H9 (cell line): ENCODE data around the gene GPR42. TPM values are rescaled to one million over a fixed set of nuclear protein-coding genes. Genes with fewer than 3 reads are reported as not detected.

ENCODE experiments used
- DNase-seq: peaks from one replicate; pipeline ENCODE4 v3.0.0-alpha.2; 2017
- H2AFZ ChIP-seq: one replicate; pipeline ENCODE4 v1.6.1; 2013; ENCODE audit warnings: mild to moderate bottlenecking, low read length, control low read depth, moderate library complexity
- H2AK5ac ChIP-seq: 2 replicates; pipeline ENCODE4 v1.6.1; 2013; ENCODE audit warnings: low read length, control low read depth, mixed read lengths; ENCODE audit not compliant: insufficient read length
- H2BK120ac ChIP-seq: one replicate; pipeline ENCODE4 v1.6.1; 2013; ENCODE audit warnings: low read depth, mild to moderate bottlenecking, low read length, control low read depth, inconsistent platforms; ENCODE audit not compliant: poor library complexity, severe bottlenecking
- H2BK12ac ChIP-seq: 2 replicates; pipeline ENCODE4 v1.6.1; 2013; ENCODE audit warnings: low read length, control low read depth, mixed read lengths, low read depth; ENCODE audit not compliant: insufficient read length
- H2BK15ac ChIP-seq: 2 replicates; pipeline ENCODE4 v1.6.1; 2013; ENCODE audit warnings: low read depth, low read length, control low read depth
- H2BK20ac ChIP-seq: one replicate; pipeline ENCODE4 v1.6.1; 2013; ENCODE audit warnings: low read depth, mild to moderate bottlenecking, low read length, control low read depth, inconsistent platforms; ENCODE audit not compliant: poor library complexity, severe bottlenecking
- H2BK5ac ChIP-seq: 2 replicates; pipeline ENCODE4 v1.6.1; 2013; ENCODE audit warnings: low read length, control low read depth, mixed read lengths; ENCODE audit not compliant: insufficient read length
- H3K14ac ChIP-seq: 2 replicates; pipeline ENCODE4 v1.6.1; 2013; ENCODE audit warnings: low read length, control low read depth; ENCODE audit not compliant: insufficient read depth
- H3K18ac ChIP-seq: 2 replicates; pipeline ENCODE4 v1.6.1; 2013; ENCODE audit warnings: low read depth, mild to moderate bottlenecking, mixed read lengths, low read length, control low read depth; ENCODE audit not compliant: insufficient read length
- H3K23ac ChIP-seq: 2 replicates; pipeline ENCODE4 v1.6.1; 2013; ENCODE audit warnings: low read length, control low read depth, mixed read lengths, low read depth; ENCODE audit not compliant: insufficient read length
- H3K23me2 ChIP-seq: 2 replicates; pipeline ENCODE4 v1.6.1; 2013; ENCODE audit warnings: low read depth, mild to moderate bottlenecking, mixed read lengths, low read length, control low read depth; ENCODE audit not compliant: insufficient read length, poor library complexity, severe bottlenecking
- H3K27ac ChIP-seq: 2 replicates; pipeline ENCODE4 v1.5.1; 2013; ENCODE audit warnings: low read length, control low read depth, mixed read lengths, low read depth; ENCODE audit not compliant: insufficient read length
- H3K27me3 ChIP-seq: 2 replicates; pipeline ENCODE4 v1.6.1; 2013; ENCODE audit warnings: low read length, control low read depth, inconsistent platforms; ENCODE audit not compliant: insufficient read depth
- H3K4ac ChIP-seq: 2 replicates; pipeline ENCODE4 v1.6.1; 2013; ENCODE audit warnings: low read depth, mild to moderate bottlenecking, control low read depth, inconsistent platforms, low read length, moderate library complexity
- H3K4me1 ChIP-seq: 2 replicates; pipeline ENCODE4 v1.6.1; 2013; ENCODE audit warnings: low read length, control low read depth, inconsistent platforms; ENCODE audit not compliant: insufficient read depth
- H3K4me2 ChIP-seq: 2 replicates; pipeline ENCODE4 v1.6.1; 2013; ENCODE audit warnings: low read length, control low read depth, mixed read lengths; ENCODE audit not compliant: insufficient read length, insufficient read depth
- H3K56ac ChIP-seq: 2 replicates; pipeline ENCODE4 v1.6.1; 2013; ENCODE audit warnings: low read depth, mild to moderate bottlenecking, mixed read lengths, low read length, control low read depth; ENCODE audit not compliant: insufficient read length
- H3K79me1 ChIP-seq: 2 replicates; pipeline ENCODE4 v1.6.1; 2013; ENCODE audit warnings: low read depth, mild to moderate bottlenecking, moderate library complexity, low read length, control low read depth, inconsistent platforms; ENCODE audit not compliant: insufficient read depth, poor library complexity, severe bottlenecking
- H3K79me2 ChIP-seq: 2 replicates; pipeline ENCODE4 v1.6.1; 2013; ENCODE audit warnings: low read length, control low read depth, inconsistent platforms; ENCODE audit not compliant: insufficient read depth
- H3K9ac ChIP-seq: 2 replicates; pipeline ENCODE4 v1.6.1; 2013; ENCODE audit warnings: low read length, control low read depth, mixed read lengths; ENCODE audit not compliant: insufficient read length; ENCODE audit errors: extremely low read depth
- H3K9me3 ChIP-seq: one replicate; pipeline ENCODE4 v1.6.1; 2013; ENCODE audit warnings: low read depth, low read length, inconsistent platforms; ENCODE audit not compliant: control insufficient read depth
- H3T11ph ChIP-seq: one replicate; pipeline ENCODE4 v1.6.1; 2013; ENCODE audit warnings: mild to moderate bottlenecking, low read length, control low read depth, inconsistent platforms
- H4K20me1 ChIP-seq: one replicate; pipeline ENCODE4 v1.6.1; 2013; ENCODE audit not compliant: control insufficient read depth, insufficient read length, insufficient read depth
- H4K5ac ChIP-seq: 2 replicates; pipeline ENCODE4 v1.6.1; 2013; ENCODE audit warnings: low read depth, mild to moderate bottlenecking, mixed read lengths, low read length, control low read depth; ENCODE audit not compliant: insufficient read length
- H4K8ac ChIP-seq: replicated peaks from 2 replicates; pipeline ENCODE4 v1.6.1; 2013; ENCODE audit warnings: low read length, control low read depth, mixed read lengths, low read depth; ENCODE audit not compliant: insufficient read length
- H4K91ac ChIP-seq: 2 replicates; pipeline ENCODE4 v1.6.1; 2013; ENCODE audit warnings: low read depth, mild to moderate bottlenecking, moderate library complexity, mixed read lengths, low read length, control low read depth; ENCODE audit not compliant: insufficient read length
- H3K27ac Mint-ChIP-seq, 3 experiments: 2 replicates in 2 of 3; 3 replicates in 1 of 3; pipeline ENCODE4 v1.8.0; 2020 to 2021; ENCODE audit warnings: mixed read lengths in 3 of 3, mild to moderate bottlenecking in 1 of 3, moderate library complexity in 1 of 3
- H3K27me3 Mint-ChIP-seq: 2 replicates; pipeline ENCODE4 v1.8.0; 2021; ENCODE audit warnings: low read depth, mild to moderate bottlenecking, moderate library complexity, mixed read lengths
- H3K36me3 Mint-ChIP-seq, 3 experiments: 2 replicates in 2 of 3; 3 replicates in 1 of 3; pipeline ENCODE4 v1.8.0; 2020 to 2021; ENCODE audit warnings: low read depth in 3 of 3, mixed read lengths in 3 of 3; ENCODE audit not compliant: insufficient read depth in 1 of 3
- H3K4me1 Mint-ChIP-seq, 2 experiments: 2 replicates each; pipeline ENCODE4 v1.8.0; 2020; ENCODE audit warnings: mixed read lengths in 2 of 2
- H3K4me3 Mint-ChIP-seq, 2 experiments: 2 replicates in 1 of 2; 3 replicates in 1 of 2; pipeline ENCODE4 v1.8.0; 2020 to 2021; ENCODE audit warnings: mild to moderate bottlenecking in 2 of 2, mixed read lengths in 2 of 2, moderate library complexity in 1 of 2
- H3K9me3 Mint-ChIP-seq, 2 experiments: 2 replicates in 1 of 2; 3 replicates in 1 of 2; pipeline ENCODE4 v1.8.0; 2020; ENCODE audit warnings: mild to moderate bottlenecking in 2 of 2, mixed read lengths in 2 of 2, moderate library complexity in 1 of 2
- CTCF ChIP-seq: fragments of 200-600 bp; sonication (generic); conservative IDR thresholded peaks from 3 replicates; pipeline ENCODE4 v1.8.0; 2021; ENCODE audit warnings: antibody characterized with exemption, mild to moderate bottlenecking
- WGBS: extraction: QIAGEN DNeasy Blood & Tissue Kit; methylation state at CpG from one replicate; pipeline ENCODE4 v1.1.7; 2013; ENCODE audit warnings: missing lambda C conversion rate, low lambda C conversion rate, mixed read lengths; ENCODE audit not compliant: insufficient read length; ENCODE audit errors: extremely low coverage; 5-methylcytosine and 5-hydroxymethylcytosine counted together
- total RNA-seq: library from RNA; stranded (reverse); gene quantifications from 2 replicates; pipeline ENCODE4 v1.2.1, GENCODE V29; 2021

The GPR42 gene
- total RNA-seq, 1 experiment from 2014 or later, result not detected

DNA sequence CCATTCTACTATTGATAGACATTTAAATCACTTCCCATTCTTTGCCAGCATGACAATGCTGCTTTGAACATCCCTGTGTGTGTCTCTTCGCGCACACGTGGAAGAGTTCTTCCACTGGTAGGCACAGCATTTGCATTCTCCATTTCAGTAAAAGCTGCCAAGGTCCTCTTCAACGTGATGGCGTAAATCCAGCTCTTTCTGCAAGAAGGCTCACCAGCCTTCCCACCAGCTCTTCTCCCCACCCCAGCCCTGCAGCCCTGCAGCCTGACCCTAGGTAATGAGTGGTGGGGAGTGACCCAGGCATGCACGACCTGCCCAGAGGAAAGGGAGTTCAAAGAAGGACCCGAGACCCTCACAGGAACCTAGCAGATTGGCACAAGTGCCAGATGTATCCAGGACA lies 45.5 kb downstream of the GPR42 start:
- H3K9me3 Mint-ChIP-seq, result no peaks in the 10 kb centered on the region
- no peak overlapping the region for H2BK15ac ChIP-seq
- H3K27ac Mint-ChIP-seq, result no peak overlapping the region
- no peak overlapping the region for H3K4me3 Mint-ChIP-seq
- no peak overlapping the region for H4K5ac ChIP-seq
- no peak overlapping the region for H2BK5ac ChIP-seq
- H3K36me3 Mint-ChIP-seq, result no peaks in the 10 kb centered on the region
- no peak overlapping the region for H3K18ac ChIP-seq
- no peak overlapping the region for H2BK20ac ChIP-seq
- H2AFZ ChIP-seq, result no peak overlapping the region
- no peak overlapping the region for H3T11ph ChIP-seq
- no peak overlapping the region for H3K23ac ChIP-seq
- H3K56ac ChIP-seq, result no peak overlapping the region
- H3K79me2 ChIP-seq, result no peaks in the 10 kb centered on the region
- no peaks in the 10 kb centered on the region for H3K23me2 ChIP-seq
- no peak overlapping the region for H4K91ac ChIP-seq
- H3K79me1 ChIP-seq, result no peaks in the 10 kb centered on the region
- TF ChIP-seq CTCF, result no peak
- WGBS, result no CpG with 5 or more reads among the region's 7 CpGs
- no peak overlapping the region for H4K8ac ChIP-seq
- no peak overlapping the region for H2BK12ac ChIP-seq
- no peak overlapping the region for H3K4me2 ChIP-seq
- H3K27me3 ChIP-seq, result no peaks in the 10 kb centered on the region
- no peaks in the 10 kb centered on the region for H4K20me1 ChIP-seq
- no peak overlapping the region for H2AK5ac ChIP-seq
- no peak overlapping the region for H3K9ac ChIP-seq
- H3K27me3 Mint-ChIP-seq, result peaks cover 48% of the 10 kb centered on the region
- H3K4me1 ChIP-seq, result no peaks in the 10 kb centered on the region
- H2BK120ac ChIP-seq, result no peak overlapping the region
- H3K14ac ChIP-seq, result no peak overlapping the region; the same call in 1 of the 2 replicates
- DNase-seq, result no peak
- H3K27ac ChIP-seq, result no peak overlapping the region
- H3K4ac ChIP-seq, result no peak overlapping the region
- H3K9me3 ChIP-seq, result no peaks in the 10 kb centered on the region
- no peaks in the 10 kb centered on the region; a peak in 1 of 4 replicates for H3K4me1 Mint-ChIP-seq
